Esophagus muscularis mucosa (tissue), 4 donors: ENCODE results near the gene IGDCC3. TPM values are rescaled to one million over a fixed set of nuclear protein-coding genes. Genes with fewer than 3 reads are reported as not detected.

Experiments used
- DNase-seq: peaks from one replicate; pipeline ENCODE4 v3.0.0-alpha.2; 2017; ENCODE audit errors: extremely low spot score
- H3K27ac ChIP-seq, 4 donors: fragments of 200-600 bp; sonication (generic); replicated peaks in 1 of 4; 1 replicate in 3 of 4; 2 replicates in 1 of 4; pipeline ENCODE4 v1.5.1; 2016 to 2019; ENCODE audit warnings: mild to moderate bottlenecking in 1 of 4
- H3K27me3 ChIP-seq, 4 donors: fragments of 200-600 bp; sonication (generic); one replicate each; pipeline versions ENCODE4 v1.5.1 to v1.6.0; 2016 to 2019
- H3K36me3 ChIP-seq, 4 donors: fragments of 200-600 bp; sonication (generic); one replicate each; pipeline ENCODE4 v1.5.1; 2016 to 2019
- H3K4me1 ChIP-seq, 4 donors: fragments of 200-600 bp; sonication (generic); one replicate each; pipeline ENCODE4 v1.5.1; 2016 to 2019
- H3K4me3 ChIP-seq, 4 donors: fragments of 200-600 bp; sonication (generic); 1 replicate in 2 of 4; 2 replicates in 2 of 4; pipeline ENCODE4 v1.5.1; 2016 to 2019; ENCODE audit warnings: mild to moderate bottlenecking in 4 of 4, moderate library complexity in 1 of 4
- H3K9me3 ChIP-seq, 4 donors: fragments of 200-600 bp; sonication (generic); 1 replicate in 3 of 4; 2 replicates in 1 of 4; pipeline ENCODE4 v1.5.1; 2016 to 2019
- CTCF ChIP-seq, 3 experiments: fragments of 200-600 bp in 2 of 3; fragments of 450-650 bp in 1 of 3; sonication (generic) in 2 of 3; IDR thresholded peaks; one replicate each; pipeline ENCODE4 v1.5.1; 2017 to 2019; ENCODE audit warnings: antibody characterized with exemption in 3 of 3, mild to moderate bottlenecking in 2 of 3, moderate library complexity in 1 of 3
- EP300 ChIP-seq: sonication (generic); formaldehyde crosslinking; IDR thresholded peaks from one replicate; pipeline ENCODE4 v1.6.1; 2017; ENCODE audit warnings: antibody characterized with exemption
- POLR2A ChIP-seq: fragments of 450-650 bp; IDR thresholded peaks from one replicate; pipeline ENCODE4 v1.6.1; 2017; ENCODE audit warnings: antibody characterized with exemption, moderate library complexity, mild to moderate bottlenecking, low read depth
- POLR2AphosphoS5 ChIP-seq, 2 donors: sonication (generic); formaldehyde crosslinking; IDR thresholded peaks; one replicate each; pipeline ENCODE4 v1.6.1; 2017; ENCODE audit warnings: antibody characterized with exemption in 2 of 2
- WGBS: methylation state at CpG from one replicate; pipeline ENCODE4 v1.1.5; 2018; 5-methylcytosine and 5-hydroxymethylcytosine counted together
- intact Hi-C: fragments of 100-400 bp; cut with DNase I; formaldehyde crosslinking; loops from one replicate; pipeline ENCODE4 v1.15.1; 2023
- total RNA-seq, 4 donors: library from RNA; depleted of rRNA; stranded (reverse); fragments of >200 nt; gene quantifications; one replicate each; pipeline versions ENCODE4 v1.1.0 to v1.2.1, GENCODE V29; 2016

Gene IGDCC3
- total RNA-seq, 4 donors from 2014 or later, result 0.17 TPM; not detected in 3

GRCh38 chr15:65423150-65423975 is 45.6 kb upstream of the IGDCC3 start:
- Histone ChIP-seq H3K4me3 (peak overlapping the region; percentile 56 to 71 (median 62)), H3K36me3 (no peaks in the 10 kb centered on the region), H3K4me1 (peaks cover 15 to 31% (median 26%) of the 10 kb centered on the region in 4 donors), H3K27ac (peak overlapping the region in 3 of 4 donors; percentile 23 to 58 (median 48)), H3K9me3 (no peaks in the 10 kb centered on the region), H3K27me3 (peaks cover 0 to 22% (median 0%) of the 10 kb centered on the region in 4 donors)
- no peak for DNase-seq
- TF ChIP-seq POLR2A, result no peak
- WGBS, result 38% methylated on average over 24 of the region's 28 CpGs
- intact Hi-C loops, result no loop called here

- H3K4me3 ChIP-seq, result peak overlapping the region; percentile 56 to 71 (median 62)
- peaks cover 15 to 31% (median 26%) of the 10 kb centered on the region in 4 donors for H3K4me1 ChIP-seq
- TF ChIP-seq CTCF (IDR thresholded peaks at IDR 0.05), result no peak
- TF ChIP-seq POLR2A, result no peak
- no peak for TF ChIP-seq EP300
- TF ChIP-seq POLR2AphosphoS5 (IDR thresholded peaks at IDR 0.05), result no peak
- no peaks in the 10 kb centered on the region for H3K9me3 ChIP-seq
- 1% methylated on average over 21 of the region's 39 CpGs for WGBS
- H3K27me3 ChIP-seq, result peaks cover 0 to 35% (median 2%) of the 10 kb centered on the region in 4 donors
- intact Hi-C loops, result no loop called here
- H3K27ac ChIP-seq, result peak overlapping the region in 3 of 4 donors; percentile 25 to 53 (median 33)
- no peaks in the 10 kb centered on the region for H3K36me3 ChIP-seq
- DNase-seq, result no peak
These were observed 43.8 kb upstream of the IGDCC3 start for GRCh38 chr15:65421360-65422215.

GRCh38 chr15:65420975-65421359 is 43.2 kb upstream of the IGDCC3 start:
- Histone ChIP-seq H3K36me3 (no peaks in the 10 kb centered on the region), H3K9me3 (no peaks in the 10 kb centered on the region), H3K27me3 (peaks cover 0 to 39% (median 2%) of the 10 kb centered on the region in 4 donors), H3K4me1 (peaks cover 15 to 31% (median 26%) of the 10 kb centered on the region in 4 donors), H3K27ac (peak overlapping the region in 3 of 4 donors; percentile 25 to 53 (median 33)), H3K4me3 (peak overlapping the region; percentile 56 to 71 (median 62))
- DNase-seq, result no peak
- intact Hi-C loops, result no loop called here
- TF ChIP-seq POLR2AphosphoS5 (IDR thresholded peaks at IDR 0.05) (no peak), EP300 (no peak), CTCF (IDR thresholded peaks at IDR 0.05) (no peak), POLR2A (no peak)
- 43% methylated on average over 17 of the region's 17 CpGs for WGBS

GRCh38 chr15:65418596-65418995 is 40.8 kb upstream of the IGDCC3 start:
- DNase-seq, result no peak
- TF ChIP-seq EP300, result no peak
- TF ChIP-seq POLR2AphosphoS5 (IDR thresholded peaks at IDR 0.05), result no peak
- TF ChIP-seq CTCF (IDR thresholded peaks at IDR 0.05), result no peak
- no peak for TF ChIP-seq POLR2A
- Histone ChIP-seq H3K36me3 (no peaks in the 10 kb centered on the region), H3K27me3 (peaks cover 0 to 58% (median 2%) of the 10 kb centered on the region in 4 donors), H3K27ac (no peak overlapping the region), H3K4me3 (no peak overlapping the region), H3K9me3 (no peaks in the 10 kb centered on the region), H3K4me1 (peaks cover 15 to 35% (median 29%) of the 10 kb centered on the region in 4 donors)
- 90% methylated on average over 2 of the region's 2 CpGs for WGBS
- intact Hi-C loops, result no loop called here
